Measurements from ENCODE around the gene CSK. TPM values are rescaled to one million over a fixed set of nuclear protein-coding genes. Genes with fewer than 3 reads are reported as not detected.

Gene CSK
- total RNA-seq, 1 experiment from 2014 or later = 49.2 TPM

GRCh38 chr15:74839526-74840395 lies 57.9 kb downstream of the CSK start:
- peak; percentile 66 for DNase-seq
- Histone ChIP-seq H3K79me2 (ENCODE audit: insufficient read depth, low read length) (no peaks in the 10 kb centered on the region), H2BK20ac (ENCODE audit: low read depth, low read length, poor library complexity, severe bottlenecking) (no peak overlapping the region), H2BK12ac (ENCODE audit: insufficient read length, low read depth, low read length) (no peak overlapping the region), H3K56ac (ENCODE audit: insufficient read length, low read depth, low read length) (no peak overlapping the region), H3K18ac (ENCODE audit: insufficient read length, low read depth, low read length) (no peak overlapping the region), H2BK15ac (ENCODE audit: low read depth, low read length) (no peak overlapping the region), H3K23ac (ENCODE audit: insufficient read length, low read depth, low read length) (no peak overlapping the region), H3K79me1 (ENCODE audit: insufficient read depth, low read depth, low read length, poor library complexity, severe bottlenecking) (no peaks in the 10 kb centered on the region), H4K91ac (ENCODE audit: insufficient read length, low read depth, low read length) (no peak overlapping the region), H3K9ac (ENCODE audit: extremely low read depth, insufficient read length, low read length) (no peak overlapping the region), H3K14ac (ENCODE audit: insufficient read depth, low read length) (no peak overlapping the region), H3K4me1 (ENCODE audit: insufficient read depth, low read length) (no peaks in the 10 kb centered on the region; the same call in 1 of the 2 replicates), H3K23me2 (ENCODE audit: insufficient read length, low read depth, low read length, poor library complexity, severe bottlenecking) (peaks cover 6% of the 10 kb centered on the region), H4K8ac (replicated peaks; ENCODE audit: insufficient read length, low read depth, low read length) (no peak overlapping the region), H3K4ac (ENCODE audit: low read depth, low read length) (no peak overlapping the region), H3K4me2 (ENCODE audit: insufficient read depth, insufficient read length, low read length) (no peak overlapping the region), H2BK120ac (ENCODE audit: low read depth, low read length, poor library complexity, severe bottlenecking) (no peak overlapping the region), H2BK5ac (ENCODE audit: insufficient read length, low read length) (no peak overlapping the region), H3T11ph (ENCODE audit: low read length) (no peak overlapping the region), H4K5ac (ENCODE audit: insufficient read length, low read depth, low read length) (no peak overlapping the region), H4K20me1 (ENCODE audit: control insufficient read depth, insufficient read depth, insufficient read length) (peaks cover 3% of the 10 kb centered on the region), H3K9me3 (ENCODE audit: control insufficient read depth, low read depth, low read length) (no peaks in the 10 kb centered on the region), H2AFZ (ENCODE audit: low read length) (no peak overlapping the region), H3K27me3 (ENCODE audit: insufficient read depth, low read length) (no peaks in the 10 kb centered on the region), H2AK5ac (ENCODE audit: insufficient read length, low read length) (no peak overlapping the region), H3K27ac (ENCODE audit: insufficient read length, low read depth, low read length) (no peak overlapping the region)
- H3K36me3 Mint-ChIP-seq (ENCODE audit: insufficient read depth in 1 of 3, low read depth in 3 of 3) = peaks cover 6 to 40% (median 33%) of the 10 kb centered on the region in 3 experiments
- TF ChIP-seq CTCF (conservative IDR thresholded peaks at IDR 0.05) = peak; percentile 48; the same call in 2 of the 3 replicates
- peaks cover 25 to 43% of the 10 kb centered on the region in 2 experiments for H3K4me1 Mint-ChIP-seq
- peak overlapping the region in 2 of 3 experiments; percentile 25 to 88; a peak in 3 of 7 replicates for H3K27ac Mint-ChIP-seq
- H3K9me3 Mint-ChIP-seq = no peaks in the 10 kb centered on the region
- WGBS (ENCODE audit: extremely low coverage, insufficient read length, low lambda C conversion rate) = no CpG with 5 or more reads among the region's 31 CpGs
- H3K27me3 Mint-ChIP-seq (ENCODE audit: low read depth) = no peaks in the 10 kb centered on the region
- no peak overlapping the region for H3K4me3 Mint-ChIP-seq

Measured in H9 (cell line).